CD4-positive, alpha-beta T cell treated with Interleukin-12 subunit alpha and Interleukin-12 subunit beta, for 1 hour (primary cell): ENCODE results near the gene STON2.
"Not testable (repeated sequence)": the region's sequence is repeated elsewhere in the genome, so short reads cannot be mapped to it uniquely, and the experiment has no call there.

Experiments used
- DNase-seq: peaks from one replicate; pipeline ENCODE4 v3.0.0-alpha.2; 2020

STON2 gene

GRCh38 chr14:81400202-81400678 is at the start of gene STON2:
Gene STON2 (minus strand): TSS chr14:81400324. CDS start chr14:81398382, 1,942 bp downstream.
- no peak for DNase-seq

- no peak for DNase-seq
Observed at GRCh38 chr14:81449576-81449975, 49.5 kb upstream of the STON2 start.

- no peak for DNase-seq
Observed at GRCh38 chr14:81449114-81449513, 49.0 kb upstream of the STON2 start.

GRCh38 chr14:81447021-81447764 is 47.1 kb upstream of the STON2 start:
- no peak for DNase-seq

- no peak for DNase-seq
Observed at GRCh38 chr14:81446279-81447007, 46.3 kb upstream of the STON2 start.

- no peak for DNase-seq
Observed at GRCh38 chr14:81441626-81442134, 41.6 kb upstream of the STON2 start.

GRCh38 chr14:81440041-81440440 is 39.9 kb upstream of the STON2 start:
- no peak for DNase-seq

GRCh38 chr14:81437244-81437643 is 37.1 kb upstream of the STON2 start:
- DNase-seq: no peak

GRCh38 chr14:81436296-81437138 is 36.4 kb upstream of the STON2 start:
- peak; percentile 26 for DNase-seq

GRCh38 chr14:81435391-81436295 is 35.5 kb upstream of the STON2 start:
- DNase-seq: peak; percentile 10

- DNase-seq: no peak
Observed at GRCh38 chr14:81435048-81435390, 34.9 kb upstream of the STON2 start.

- DNase-seq: no peak
Observed at GRCh38 chr14:81434230-81434629, 34.1 kb upstream of the STON2 start.

GRCh38 chr14:81433378-81433777 is 33.3 kb upstream of the STON2 start:
- DNase-seq: no peak

- no peak for DNase-seq
Observed at GRCh38 chr14:81432219-81432661, 32.1 kb upstream of the STON2 start.

- DNase-seq: no peak
Observed at GRCh38 chr14:81430235-81430634, 30.1 kb upstream of the STON2 start.

- DNase-seq: not testable (repeated sequence)
Observed at GRCh38 chr14:81429749-81430148, 29.6 kb upstream of the STON2 start.

- DNase-seq: no peak
Observed at GRCh38 chr14:81429028-81429427, 28.9 kb upstream of the STON2 start.

GRCh38 chr14:81427348-81428058 is 27.4 kb upstream of the STON2 start:
- no peak for DNase-seq

GRCh38 chr14:81423504-81423903 is 23.4 kb upstream of the STON2 start:
- no peak for DNase-seq

GRCh38 chr14:81418057-81418790 is 18.1 kb upstream of the STON2 start:
- DNase-seq: no peak

- DNase-seq: no peak
Observed at GRCh38 chr14:81416981-81417380, 16.9 kb upstream of the STON2 start.
